Non-pigmented ciliary epithelial cell (primary cell): ENCODE results near the gene AMY1B.
"Not testable (repeated sequence)": the region's sequence is repeated elsewhere in the genome, so short reads cannot be mapped to it uniquely, and the experiment has no call there.

ENCODE experiments used
- DNase-seq: peaks from one replicate; pipeline ENCODE4 v3.0.0-alpha.2; 2010; ENCODE audit warnings: low read depth

AMY1B gene

DNA sequence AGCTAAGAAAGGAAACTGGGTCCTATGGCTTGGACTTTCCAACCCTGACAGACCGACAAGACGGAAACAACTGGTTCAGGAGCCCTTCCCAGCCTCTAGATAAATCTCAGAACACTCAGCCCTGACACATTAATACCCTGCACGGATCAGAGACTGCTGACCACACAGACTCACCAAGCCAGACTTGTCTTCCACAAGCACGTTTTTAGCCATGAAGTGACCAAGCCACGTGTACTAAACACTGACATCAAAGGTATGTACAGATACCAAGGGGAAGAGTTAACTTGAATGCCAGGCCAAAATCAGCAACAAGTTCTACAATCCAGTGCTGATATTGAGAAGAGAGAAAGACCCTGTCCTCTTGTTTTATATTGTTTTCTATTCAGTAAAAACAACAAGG lies at the start of gene AMY1B:
TSS of gene AMY1B (minus strand) at position 101 of the 400 bp plus-strand sequence. CDS start 571 bp downstream, outside the sequence.
- DNase-seq, result not testable (repeated sequence)

GRCh38 chr1:103745040-103745439 lies 49.0 kb upstream of the AMY1B start:
- DNase-seq, result not testable (repeated sequence)

GRCh38 chr1:103744449-103744848 lies 48.4 kb upstream of the AMY1B start:
- DNase-seq, result not testable (repeated sequence)

DNA sequence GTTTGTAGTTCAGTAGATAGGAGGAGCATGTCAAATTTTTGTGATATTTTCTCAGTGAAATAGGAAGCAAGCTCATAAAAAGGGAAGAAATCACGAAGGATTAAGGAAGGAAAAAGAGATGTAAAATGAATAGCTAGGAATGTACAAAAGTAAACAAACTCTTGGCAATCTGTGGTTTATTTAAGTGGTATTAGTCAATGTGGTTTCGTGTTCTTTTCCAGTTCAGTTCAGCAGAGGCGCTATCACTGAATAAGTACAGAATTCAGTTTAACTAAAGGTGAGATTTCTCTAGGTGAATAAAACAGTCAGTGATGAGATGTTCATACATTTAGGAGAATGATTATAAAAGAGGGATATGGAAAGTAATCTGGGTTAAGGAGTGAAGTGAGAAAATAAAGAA lies 42.0 kb upstream of the AMY1B start:
- DNase-seq, result not testable (repeated sequence)

DNA sequence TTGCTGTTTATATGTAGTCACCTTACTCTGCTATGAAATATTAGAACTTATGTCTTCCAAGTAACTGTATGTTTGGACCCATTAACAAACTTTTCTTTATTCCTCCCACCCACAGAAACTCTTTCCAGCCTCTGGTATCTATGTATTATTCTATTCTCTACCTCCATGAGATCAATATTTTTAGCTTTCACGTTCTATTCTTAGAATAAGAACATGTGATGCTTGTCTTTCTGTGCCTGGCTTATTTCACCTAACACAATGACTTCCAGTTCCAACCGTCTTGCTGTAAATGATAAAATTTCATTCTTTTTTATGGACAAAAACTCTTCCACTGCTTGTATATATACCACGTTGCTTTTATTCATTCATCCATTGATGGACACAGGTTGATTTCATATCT lies 39.3 kb upstream of the AMY1B start:
- not testable (repeated sequence) for DNase-seq

DNA sequence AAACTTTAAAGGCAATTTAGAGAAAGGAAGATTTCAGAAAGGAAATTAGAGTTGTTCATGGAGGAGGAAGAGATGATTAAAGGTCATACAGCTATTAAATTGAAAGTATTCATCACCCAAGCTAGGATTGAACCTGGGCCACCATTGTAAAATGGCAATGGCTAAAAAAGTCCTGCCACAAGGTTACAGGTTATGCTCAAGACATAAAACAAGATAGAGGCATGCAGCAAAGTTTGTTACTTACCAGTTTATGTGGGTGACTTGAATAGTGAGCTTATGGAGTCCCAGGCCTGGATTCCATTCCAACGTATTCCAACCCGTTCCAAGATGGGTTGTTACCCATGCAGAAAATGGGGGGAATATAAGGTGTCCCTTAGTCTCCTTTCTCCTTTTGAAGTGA lies 25.5 kb upstream of the AMY1B start:
- not testable (repeated sequence) for DNase-seq

GRCh38 chr1:103717404-103717803 lies 21.4 kb upstream of the AMY1B start:
- DNase-seq, result not testable (repeated sequence)

DNA sequence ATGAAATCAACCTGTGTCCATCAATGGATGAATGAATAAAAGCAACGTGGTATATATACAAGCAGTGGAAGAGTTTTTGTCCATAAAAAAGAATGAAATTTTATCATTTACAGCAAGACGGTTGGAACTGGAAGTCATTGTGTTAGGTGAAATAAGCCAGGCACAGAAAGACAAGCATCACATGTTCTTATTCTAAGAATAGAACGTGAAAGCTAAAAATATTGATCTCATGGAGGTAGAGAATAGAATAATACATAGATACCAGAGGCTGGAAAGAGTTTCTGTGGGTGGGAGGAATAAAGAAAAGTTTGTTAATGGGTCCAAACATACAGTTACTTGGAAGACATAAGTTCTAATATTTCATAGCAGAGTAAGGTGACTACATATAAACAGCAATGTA lies 14.4 kb upstream of the AMY1B start:
- DNase-seq, result not testable (repeated sequence)

DNA sequence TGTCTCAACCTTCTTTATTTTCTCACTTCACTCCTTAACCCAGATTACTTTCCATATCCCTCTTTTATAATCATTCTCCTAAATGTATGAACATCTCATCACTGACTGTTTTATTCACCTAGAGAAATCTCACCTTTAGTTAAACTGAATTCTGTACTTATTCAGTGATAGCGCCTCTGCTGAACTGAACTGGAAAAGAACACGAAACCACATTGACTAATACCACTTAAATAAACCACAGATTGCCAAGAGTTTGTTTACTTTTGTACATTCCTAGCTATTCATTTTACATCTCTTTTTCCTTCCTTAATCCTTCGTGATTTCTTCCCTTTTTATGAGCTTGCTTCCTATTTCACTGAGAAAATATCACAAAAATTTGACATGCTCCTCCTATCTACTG lies 11.7 kb upstream of the AMY1B start:
- DNase-seq, result not testable (repeated sequence)

DNA sequence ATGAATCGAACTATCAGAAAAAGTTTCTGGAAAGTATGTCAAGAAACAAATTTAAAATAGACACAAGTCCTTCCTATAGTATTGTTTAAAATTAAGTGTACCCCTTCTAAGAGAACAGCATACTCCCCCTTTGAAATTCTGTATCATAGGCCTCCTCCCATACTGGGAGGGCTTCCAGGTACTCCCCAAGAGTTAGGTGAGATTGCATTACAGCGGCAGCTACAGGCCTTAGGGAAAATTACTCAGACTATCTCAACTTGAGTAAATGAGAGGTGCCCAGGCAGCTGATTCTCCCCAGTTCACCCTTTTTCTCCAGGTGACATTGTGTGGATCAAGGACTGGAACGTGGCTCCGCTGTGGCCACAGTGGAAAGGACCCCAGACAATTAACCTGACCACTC lies 5.2 kb upstream of the AMY1B start:
- DNase-seq, result not testable (repeated sequence)

DNA sequence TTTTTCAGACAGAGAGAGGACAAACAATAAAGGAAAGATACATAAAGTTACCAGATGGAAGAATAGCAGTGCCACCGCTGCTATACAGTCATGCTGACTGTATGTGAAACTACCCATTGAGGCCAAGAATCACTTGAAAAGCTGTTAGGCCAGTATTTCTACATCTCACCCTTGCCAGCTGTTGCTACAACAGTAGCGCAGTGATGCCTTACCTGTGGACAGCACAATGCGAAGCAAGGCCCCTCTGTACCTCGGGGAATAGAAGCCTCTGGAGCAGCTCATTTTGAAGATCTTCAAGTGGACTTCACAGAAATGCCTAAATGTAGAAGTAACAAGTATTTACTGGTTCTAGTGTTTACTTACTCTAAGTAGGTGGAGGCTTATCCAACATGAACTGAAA lies 4.7 kb upstream of the AMY1B start:
- not testable (repeated sequence) for DNase-seq

GRCh38 chr1:103697430-103697829 lies 1.4 kb upstream of the AMY1B start:
- not testable (repeated sequence) for DNase-seq

- not testable (repeated sequence) for DNase-seq
These were observed 19.7 kb downstream of the AMY1B start for GRCh38 chr1:103676335-103676734.

DNA sequence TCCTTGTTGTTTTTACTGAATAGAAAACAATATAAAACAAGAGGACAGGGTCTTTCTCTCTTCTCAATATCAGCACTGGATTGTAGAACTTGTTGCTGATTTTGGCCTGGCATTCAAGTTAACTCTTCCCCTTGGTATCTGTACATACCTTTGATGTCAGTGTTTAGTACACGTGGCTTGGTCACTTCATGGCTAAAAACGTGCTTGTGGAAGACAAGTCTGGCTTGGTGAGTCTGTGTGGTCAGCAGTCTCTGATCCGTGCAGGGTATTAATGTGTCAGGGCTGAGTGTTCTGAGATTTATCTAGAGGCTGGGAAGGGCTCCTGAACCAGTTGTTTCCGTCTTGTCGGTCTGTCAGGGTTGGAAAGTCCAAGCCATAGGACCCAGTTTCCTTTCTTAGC lies 40.5 kb downstream of the AMY1B start, which contains the start of gene AMY1A:
TSS of gene AMY1A (plus strand) at position 301 of the 400 bp plus-strand sequence. CDS start 571 bp downstream, outside the sequence.
- DNase-seq, result not testable (repeated sequence)

- DNase-seq, result not testable (repeated sequence)
These were observed 41.9 kb downstream of the AMY1B start for GRCh38 chr1:103654133-103654532.

DNA sequence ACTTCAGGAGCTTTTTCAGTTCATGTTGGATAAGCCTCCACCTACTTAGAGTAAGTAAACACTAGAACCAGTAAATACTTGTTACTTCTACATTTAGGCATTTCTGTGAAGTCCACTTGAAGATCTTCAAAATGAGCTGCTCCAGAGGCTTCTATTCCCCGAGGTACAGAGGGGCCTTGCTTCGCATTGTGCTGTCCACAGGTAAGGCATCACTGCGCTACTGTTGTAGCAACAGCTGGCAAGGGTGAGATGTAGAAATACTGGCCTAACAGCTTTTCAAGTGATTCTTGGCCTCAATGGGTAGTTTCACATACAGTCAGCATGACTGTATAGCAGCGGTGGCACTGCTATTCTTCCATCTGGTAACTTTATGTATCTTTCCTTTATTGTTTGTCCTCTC lies 45.1 kb downstream of the AMY1B start:
- DNase-seq, result not testable (repeated sequence)

DNA sequence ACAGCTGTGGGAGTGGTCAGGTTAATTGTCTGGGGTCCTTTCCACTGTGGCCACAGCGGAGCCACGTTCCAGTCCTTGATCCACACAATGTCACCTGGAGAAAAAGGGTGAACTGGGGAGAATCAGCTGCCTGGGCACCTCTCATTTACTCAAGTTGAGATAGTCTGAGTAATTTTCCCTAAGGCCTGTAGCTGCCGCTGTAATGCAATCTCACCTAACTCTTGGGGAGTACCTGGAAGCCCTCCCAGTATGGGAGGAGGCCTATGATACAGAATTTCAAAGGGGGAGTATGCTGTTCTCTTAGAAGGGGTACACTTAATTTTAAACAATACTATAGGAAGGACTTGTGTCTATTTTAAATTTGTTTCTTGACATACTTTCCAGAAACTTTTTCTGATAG lies 45.7 kb downstream of the AMY1B start:
- not testable (repeated sequence) for DNase-seq

DNA sequence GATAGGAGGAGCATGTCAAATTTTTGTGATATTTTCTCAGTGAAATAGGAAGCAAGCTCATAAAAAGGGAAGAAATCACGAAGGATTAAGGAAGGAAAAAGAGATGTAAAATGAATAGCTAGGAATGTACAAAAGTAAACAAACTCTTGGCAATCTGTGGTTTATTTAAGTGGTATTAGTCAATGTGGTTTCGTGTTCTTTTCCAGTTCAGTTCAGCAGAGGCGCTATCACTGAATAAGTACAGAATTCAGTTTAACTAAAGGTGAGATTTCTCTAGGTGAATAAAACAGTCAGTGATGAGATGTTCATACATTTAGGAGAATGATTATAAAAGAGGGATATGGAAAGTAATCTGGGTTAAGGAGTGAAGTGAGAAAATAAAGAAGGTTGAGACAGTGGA lies 52.1 kb downstream of the AMY1B start:
- DNase-seq, result not testable (repeated sequence)

DNA sequence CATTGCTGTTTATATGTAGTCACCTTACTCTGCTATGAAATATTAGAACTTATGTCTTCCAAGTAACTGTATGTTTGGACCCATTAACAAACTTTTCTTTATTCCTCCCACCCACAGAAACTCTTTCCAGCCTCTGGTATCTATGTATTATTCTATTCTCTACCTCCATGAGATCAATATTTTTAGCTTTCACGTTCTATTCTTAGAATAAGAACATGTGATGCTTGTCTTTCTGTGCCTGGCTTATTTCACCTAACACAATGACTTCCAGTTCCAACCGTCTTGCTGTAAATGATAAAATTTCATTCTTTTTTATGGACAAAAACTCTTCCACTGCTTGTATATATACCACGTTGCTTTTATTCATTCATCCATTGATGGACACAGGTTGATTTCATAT lies 54.8 kb downstream of the AMY1B start:
- not testable (repeated sequence) for DNase-seq
